HEK293T (cell line): ENCODE results near the gene GALNT16.

ENCODE experiments used
- BHLHE40 ChIP-seq: fragments of 450-650 bp; IDR thresholded peaks from 2 replicates; pipeline ENCODE4 v1.6.1; 2016; ENCODE audit warnings: mild to moderate bottlenecking, moderate library complexity, borderline replicate concordance
- ELF4 ChIP-seq: fragments of 450-650 bp; IDR thresholded peaks from 2 replicates; pipeline ENCODE4 v1.6.1; 2017; ENCODE audit warnings: antibody characterized with exemption
- FOXM1 ChIP-seq: fragments of 450-650 bp; IDR thresholded peaks from 2 replicates; pipeline ENCODE4 v1.6.1; 2017; ENCODE audit warnings: mild to moderate bottlenecking, borderline replicate concordance
- HDGF ChIP-seq: fragments of 450-650 bp; IDR thresholded peaks from 2 replicates; pipeline ENCODE4 v1.6.1; 2017; ENCODE audit warnings: antibody characterized with exemption, borderline replicate concordance
- L3MBTL2 ChIP-seq: fragments of 450-650 bp; conservative IDR thresholded peaks from 2 replicates; pipeline ENCODE4 v1.6.1; 2016; ENCODE audit warnings: mild to moderate bottlenecking
- LEF1 ChIP-seq: fragments of 450-650 bp; IDR thresholded peaks from 2 replicates; pipeline ENCODE4 v1.6.1; 2017; ENCODE audit warnings: mild to moderate bottlenecking, borderline replicate concordance
- SP1 ChIP-seq: fragments of 450-650 bp; IDR thresholded peaks from 2 replicates; pipeline ENCODE4 v1.6.1; 2017
- SUZ12 ChIP-seq: fragments of 450-650 bp; IDR thresholded peaks from 2 replicates; pipeline ENCODE4 v1.6.1; 2016; ENCODE audit warnings: mild to moderate bottlenecking
- ZNF384 ChIP-seq: fragments of 450-650 bp; IDR thresholded peaks from 2 replicates; pipeline ENCODE4 v1.6.1; 2016

- no peak for TF ChIP-seq SP1
- TF ChIP-seq SUZ12 = no peak
- no peak for TF ChIP-seq ELF4
- TF ChIP-seq FOXM1 = no peak
- no peak for TF ChIP-seq LEF1
- no peak for TF ChIP-seq ZNF384
- no peak for TF ChIP-seq BHLHE40
- no peak for TF ChIP-seq HDGF
- TF ChIP-seq L3MBTL2 = no peak
These were observed 40.8 kb downstream of the GALNT16 start for GRCh38 chr14:69300601-69301221.
